Measurements from ENCODE around the gene C4BPB. TPM values are rescaled to one million over a fixed set of nuclear protein-coding genes. Genes with fewer than 3 reads are reported as not detected.

C4BPB gene
- total RNA-seq, 2 experiments from 2014 or later, result 0.43 to 1.2 TPM

DNA sequence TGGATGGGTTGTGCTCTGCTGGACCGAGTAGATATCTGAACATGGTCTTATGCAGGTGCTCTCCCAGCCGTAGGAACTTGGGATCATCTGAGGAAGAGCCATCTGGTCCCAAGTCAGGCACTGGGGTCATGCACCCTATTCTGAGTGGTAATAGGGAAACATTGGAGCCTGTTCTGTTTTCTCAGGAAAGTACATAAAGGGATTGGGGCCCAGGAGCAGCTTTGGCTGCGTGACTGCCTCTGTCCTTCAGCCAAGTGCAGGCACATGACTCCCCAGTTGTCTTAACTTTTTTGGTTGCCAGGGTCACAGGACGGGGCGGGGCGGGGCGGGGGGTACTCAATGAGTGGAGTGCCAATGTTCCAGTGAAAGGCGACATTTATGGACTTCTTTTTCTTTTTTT, 24.1 kb upstream of the C4BPB start:
- H3K27ac Mint-ChIP-seq, result no peak overlapping the region
- ChIA-PET CTCF (no interaction called here), POLR2A (interaction anchor here (1.2 kb wide), 1 partner anchor 12 kb away, joined by 3 read pairs; the partner anchor contains the start of gene PFKFB2)
- no peaks in the 10 kb centered on the region for H3K36me3 Mint-ChIP-seq (ENCODE audit: low read depth)
- no peaks in the 10 kb centered on the region for H3K27me3 Mint-ChIP-seq
- peaks cover 6% of the 10 kb centered on the region for H3K4me1 Mint-ChIP-seq
- no peaks in the 10 kb centered on the region for H3K9me3 Mint-ChIP-seq
- DNase-seq, result no peak
- no peak overlapping the region for H3K4me3 Mint-ChIP-seq

DNA sequence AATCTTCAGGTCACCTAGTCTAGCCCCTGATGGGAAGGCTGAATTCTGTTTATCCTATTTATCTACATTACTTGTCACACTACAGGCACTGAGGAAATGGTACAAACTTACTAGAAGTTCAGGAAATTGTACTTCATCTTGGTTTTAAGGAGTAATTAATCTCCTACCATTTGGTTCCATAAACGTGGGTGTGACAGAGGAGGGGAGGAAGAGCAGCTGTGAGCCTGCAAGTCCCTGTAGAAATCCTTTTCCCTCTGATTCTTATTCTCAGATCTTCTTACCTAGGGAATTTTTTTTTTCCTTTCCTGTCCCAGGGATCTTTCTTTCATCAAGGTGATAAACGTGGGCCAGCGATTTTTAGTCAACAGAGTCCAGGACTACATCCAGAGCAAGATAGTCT, 21.5 kb upstream of the C4BPB start:
- CTCF ChIA-PET, result no interaction called here
- Mint-ChIP-seq H3K9me3 (no peaks in the 10 kb centered on the region), H3K27ac (no peak overlapping the region), H3K4me1 (peaks cover 26% of the 10 kb centered on the region), H3K27me3 (no peaks in the 10 kb centered on the region), H3K36me3 (ENCODE audit: low read depth) (no peaks in the 10 kb centered on the region), H3K4me3 (no peak overlapping the region)
- POLR2A ChIA-PET, result no interaction called here
- no peak for DNase-seq

DNA sequence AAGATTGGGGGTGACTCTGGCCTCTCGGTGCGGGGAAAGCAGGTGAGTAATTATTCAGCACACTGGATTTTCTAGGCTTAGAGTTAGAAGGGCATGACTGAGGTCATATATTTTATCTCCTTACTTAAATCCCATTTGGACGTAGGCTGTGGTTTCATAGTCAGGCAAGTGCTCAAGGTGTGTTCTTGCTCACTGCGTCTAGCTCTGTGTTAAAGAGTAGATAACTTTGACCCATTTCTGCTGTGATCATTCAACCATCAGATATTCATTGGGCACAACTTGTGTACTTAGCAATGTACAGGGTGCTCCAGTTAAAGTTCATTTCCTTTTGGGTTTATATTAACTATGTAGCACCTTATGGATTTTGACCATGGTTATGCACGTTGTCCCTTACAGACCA, 21.0 kb upstream of the C4BPB start:
- Mint-ChIP-seq H3K36me3 (ENCODE audit: low read depth) (no peaks in the 10 kb centered on the region), H3K27me3 (no peaks in the 10 kb centered on the region), H3K27ac (no peak overlapping the region), H3K4me3 (no peak overlapping the region), H3K9me3 (no peaks in the 10 kb centered on the region), H3K4me1 (peaks cover 26% of the 10 kb centered on the region)
- CTCF ChIA-PET, result interaction anchor here (1.1 kb wide), 1 partner anchor 16 kb away, joined by 3 read pairs; no protein-coding TSS in a partner anchor
- DNase-seq, result no peak
- POLR2A ChIA-PET, result no interaction called here

DNA sequence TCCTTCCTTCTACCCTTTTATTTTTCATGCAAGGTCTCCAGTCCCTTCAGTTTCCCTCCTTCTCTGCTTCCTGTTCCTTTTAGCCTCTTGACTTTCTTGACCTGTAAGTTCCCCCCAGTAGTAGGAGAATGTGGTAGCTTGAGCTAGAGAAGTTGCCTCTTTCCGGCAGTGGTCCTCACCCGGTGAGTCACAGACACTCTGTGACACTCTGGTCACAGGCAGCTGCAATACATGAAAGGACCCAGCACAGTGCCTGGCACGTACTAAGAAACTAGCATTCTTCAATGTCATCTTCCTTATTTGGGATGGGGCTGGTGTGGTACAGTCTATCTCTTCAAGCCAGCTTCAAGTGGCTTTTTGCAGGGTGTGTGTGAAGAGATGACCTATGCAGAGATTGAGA, 19.6 kb upstream of the C4BPB start:
- ChIA-PET POLR2A (no interaction called here), CTCF (interaction anchor here (0.6 to 3.0 kb wide), 5 partner anchors 19 to 336 kb away, joined by 3 to 15 read pairs (median 4); partner anchors contain the start of gene YOD1)
- Mint-ChIP-seq H3K36me3 (ENCODE audit: low read depth) (no peaks in the 10 kb centered on the region), H3K4me3 (no peak overlapping the region), H3K27ac (no peak overlapping the region), H3K9me3 (no peaks in the 10 kb centered on the region), H3K27me3 (peaks cover 6% of the 10 kb centered on the region), H3K4me1 (peaks cover 26% of the 10 kb centered on the region)
- DNase-seq, result no peak

DNA sequence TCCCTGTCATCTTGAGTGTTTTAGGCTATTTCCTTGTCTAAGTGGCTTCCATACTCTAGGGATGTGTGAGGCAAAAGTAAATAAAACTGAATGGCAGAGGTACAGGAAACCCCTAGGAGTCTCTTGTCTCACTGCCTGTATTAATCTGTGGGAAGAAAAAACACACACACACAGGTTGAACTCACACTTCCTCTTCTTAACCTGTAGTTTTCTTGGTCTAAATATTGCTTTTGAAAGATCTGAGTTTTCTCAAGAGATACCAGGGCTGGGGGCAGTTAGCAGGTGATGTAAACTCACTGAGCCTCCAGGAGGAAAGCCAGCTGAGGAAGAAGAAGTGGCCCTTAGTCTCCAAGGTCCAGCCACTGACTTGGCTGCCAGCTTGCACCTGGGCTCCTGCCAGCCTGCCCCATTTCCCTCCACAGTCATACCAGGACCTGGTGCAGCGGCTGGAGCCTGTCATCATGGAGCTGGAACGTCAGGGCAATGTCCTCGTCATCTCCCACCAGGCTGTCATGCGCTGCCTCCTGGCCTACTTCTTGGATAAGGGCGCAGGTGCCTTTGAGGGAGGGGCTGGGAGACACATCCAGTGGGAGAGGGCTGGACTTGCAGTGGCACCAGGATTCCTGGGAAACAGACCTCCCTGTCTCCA, 18.7 kb upstream of the C4BPB start:
- Mint-ChIP-seq H3K4me1 (peaks cover 26% of the 10 kb centered on the region), H3K27me3 (peaks cover 15% of the 10 kb centered on the region), H3K9me3 (no peaks in the 10 kb centered on the region), H3K27ac (no peak overlapping the region), H3K36me3 (ENCODE audit: low read depth) (no peaks in the 10 kb centered on the region), H3K4me3 (no peak overlapping the region)
- CTCF ChIA-PET, result interaction anchor here (1.2 to 3.0 kb wide), 5 partner anchors 9 to 335 kb away, joined by 3 to 15 read pairs (median 8); partner anchors contain the start of gene PFKFB2
- DNase-seq, result no peak
- POLR2A ChIA-PET, result interaction anchor here (2.7 kb wide), 1 partner anchor 17 kb away, joined by 16 read pairs; the partner anchor contains the start of gene PFKFB2

DNA sequence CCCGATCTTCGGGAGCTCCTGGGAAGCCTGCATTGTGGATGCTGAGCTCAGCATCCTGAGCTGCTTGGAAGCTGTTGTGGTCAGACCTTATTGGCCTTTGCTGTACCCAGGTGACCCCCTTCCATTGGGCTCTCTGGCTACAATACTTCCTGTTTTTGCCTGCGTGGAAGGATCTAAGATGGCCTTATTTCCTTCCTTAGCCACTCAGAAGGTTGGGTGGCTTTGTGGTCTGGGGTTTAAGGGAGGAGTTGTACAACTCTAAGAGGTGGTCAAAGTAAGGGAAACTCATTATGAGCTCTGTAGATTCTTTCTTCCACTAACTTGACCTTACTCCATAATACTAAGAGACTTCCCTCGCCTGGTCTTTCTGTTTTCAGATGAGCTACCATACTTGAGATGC, 17.8 kb upstream of the C4BPB start:
- H3K27ac Mint-ChIP-seq, result peak overlapping the region; percentile 62
- CTCF ChIA-PET, result interaction anchor here (0.7 to 3.0 kb wide), 5 partner anchors 9 to 335 kb away, joined by 3 to 15 read pairs (median 8); partner anchors contain the start of gene PFKFB2

DNA sequence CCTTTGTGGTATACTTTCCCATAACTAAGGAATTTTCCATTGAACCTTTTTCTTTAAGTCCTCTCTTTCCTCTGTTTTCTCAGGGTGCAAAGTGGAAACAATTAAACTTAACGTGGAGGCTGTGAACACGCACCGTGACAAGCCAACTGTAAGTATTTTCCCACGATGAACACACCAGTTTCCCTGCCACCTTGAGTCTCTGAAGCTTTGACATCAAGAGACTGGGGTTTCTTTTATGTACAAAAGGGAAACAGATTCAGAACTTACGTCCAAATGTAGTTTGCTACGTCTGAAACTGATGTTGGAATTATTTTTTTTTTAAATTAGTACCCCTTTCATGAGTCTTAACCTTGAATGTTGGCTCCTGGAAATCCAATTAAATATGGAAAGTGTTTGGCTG, 17.2 kb upstream of the C4BPB start:
- DNase-seq, result no peak

More for the DNA sequence above, 17.8 kb upstream of the C4BPB start:
- H3K4me1 Mint-ChIP-seq, result peaks cover 26% of the 10 kb centered on the region
- peaks cover 16% of the 10 kb centered on the region for H3K27me3 Mint-ChIP-seq
- H3K9me3 Mint-ChIP-seq, result no peaks in the 10 kb centered on the region
- H3K36me3 Mint-ChIP-seq (ENCODE audit: low read depth), result no peaks in the 10 kb centered on the region
- H3K4me3 Mint-ChIP-seq, result no peak overlapping the region
- DNase-seq, result peak; percentile 44
- POLR2A ChIA-PET, result interaction anchor here (1.4 to 2.7 kb wide), 2 partner anchors 10 to 18 kb away, joined by 4 to 16 read pairs; partner anchors contain the start of gene PFKFB2

DNA sequence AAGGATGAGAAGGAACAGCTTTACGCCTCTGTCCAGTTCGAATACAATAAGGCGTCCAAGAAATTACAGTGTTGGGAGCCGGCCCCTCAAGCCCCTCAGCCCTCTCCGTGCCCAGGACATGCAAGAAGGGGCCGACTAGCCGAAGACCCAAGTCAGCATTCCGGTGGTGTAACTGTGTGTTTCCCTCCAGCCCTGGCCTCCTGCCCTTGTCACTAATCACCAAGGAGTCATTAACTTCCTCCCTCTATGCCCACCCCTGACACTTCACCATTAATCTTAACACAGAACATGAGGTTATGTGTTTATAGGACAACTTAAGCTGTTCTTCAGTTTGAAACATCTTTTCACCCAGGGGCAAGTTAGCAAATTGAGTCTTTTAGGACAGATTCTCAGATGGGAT, 16.4 kb upstream of the C4BPB start:
- no peaks in the 10 kb centered on the region for H3K36me3 Mint-ChIP-seq (ENCODE audit: low read depth)
- CTCF ChIA-PET, result interaction anchor here (0.8 to 1.1 kb wide), 2 partner anchors 26 to 333 kb away, joined by 3 to 4 read pairs; no protein-coding TSS in a partner anchor
- no peak overlapping the region for H3K27ac Mint-ChIP-seq
- POLR2A ChIA-PET, result interaction anchor here (2.7 kb wide), 1 partner anchor 19 kb away, joined by 16 read pairs; the partner anchor contains the start of gene PFKFB2
- no peak for DNase-seq
- H3K4me3 Mint-ChIP-seq, result no peak overlapping the region
- peaks cover 22% of the 10 kb centered on the region for H3K27me3 Mint-ChIP-seq
- H3K9me3 Mint-ChIP-seq, result no peaks in the 10 kb centered on the region
- peaks cover 26% of the 10 kb centered on the region for H3K4me1 Mint-ChIP-seq

More for the DNA sequence above, 17.2 kb upstream of the C4BPB start:
- peaks cover 18% of the 10 kb centered on the region for H3K27me3 Mint-ChIP-seq
- no peak overlapping the region for H3K4me3 Mint-ChIP-seq
- peaks cover 26% of the 10 kb centered on the region for H3K4me1 Mint-ChIP-seq
- H3K9me3 Mint-ChIP-seq, result no peaks in the 10 kb centered on the region
- ChIA-PET CTCF (interaction anchor here (0.7 to 2.6 kb wide), 6 partner anchors 8 to 333 kb away, joined by 3 to 15 read pairs (median 4); partner anchors contain the start of gene PFKFB2), POLR2A (interaction anchor here (1.4 to 2.7 kb wide), 2 partner anchors 11 to 19 kb away, joined by 4 to 16 read pairs; partner anchors contain the start of gene PFKFB2)
- no peaks in the 10 kb centered on the region for H3K36me3 Mint-ChIP-seq (ENCODE audit: low read depth)
- no peak overlapping the region for H3K27ac Mint-ChIP-seq

DNA sequence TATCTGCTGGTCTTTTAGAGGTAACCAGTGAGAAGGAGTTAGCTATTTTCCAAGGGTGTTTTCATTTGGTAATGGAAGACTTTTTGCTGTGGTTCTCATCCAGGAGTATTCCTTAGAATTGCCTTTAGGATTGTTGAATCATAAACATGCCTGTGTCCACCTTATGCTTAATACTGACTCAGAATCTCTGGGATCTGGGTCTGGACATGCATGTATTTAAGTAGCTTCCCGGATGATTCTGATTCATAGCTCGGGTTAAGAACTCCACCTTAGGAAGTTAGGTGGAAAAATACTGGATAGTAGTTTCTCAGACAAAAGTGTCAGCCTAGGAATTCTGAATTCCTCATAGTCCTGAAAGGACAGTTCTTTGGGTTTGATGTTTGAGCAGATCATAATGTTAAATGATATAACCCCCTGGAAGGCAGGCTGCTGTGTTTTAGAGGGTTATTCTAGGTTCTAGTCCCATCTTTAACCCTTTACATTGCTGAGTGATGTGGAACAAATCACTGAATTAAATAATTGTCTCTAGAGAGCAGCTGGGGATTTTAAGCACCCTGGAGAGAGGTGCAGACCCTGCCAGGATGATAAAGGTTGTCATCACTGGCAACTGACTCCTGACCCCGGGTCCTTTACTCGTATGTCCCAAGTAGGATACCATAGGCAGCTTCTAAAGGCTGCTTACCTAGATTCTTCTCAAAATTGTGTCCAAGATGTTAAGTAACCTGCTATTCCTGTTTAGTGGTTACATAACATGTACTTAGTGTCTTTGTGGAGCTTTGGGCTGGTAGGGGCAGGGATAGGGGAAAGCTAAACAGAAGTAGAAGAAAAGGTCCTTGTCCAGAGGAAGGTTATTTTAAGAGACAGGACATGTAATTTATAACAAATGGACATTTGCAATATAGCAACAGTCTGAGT, 14.5 kb upstream of the C4BPB start:
- no peak overlapping the region for H3K4me3 Mint-ChIP-seq
- H3K27ac Mint-ChIP-seq, result no peak overlapping the region
- H3K27me3 Mint-ChIP-seq, result peaks cover 26% of the 10 kb centered on the region
- POLR2A ChIA-PET, result interaction anchor here (1.2 kb wide), 1 partner anchor 21 kb away, joined by 5 read pairs; the partner anchor contains the start of gene PFKFB2
- CTCF ChIA-PET, result interaction anchor here (0.9 to 1.5 kb wide), 3 partner anchors 10 to 24 kb away, joined by 3 to 4 read pairs (median 3); no protein-coding TSS in a partner anchor
- peaks cover 25% of the 10 kb centered on the region for H3K4me1 Mint-ChIP-seq
- no peaks in the 10 kb centered on the region for H3K9me3 Mint-ChIP-seq
- DNase-seq, result no peak
- H3K36me3 Mint-ChIP-seq (ENCODE audit: low read depth), result no peaks in the 10 kb centered on the region

DNA sequence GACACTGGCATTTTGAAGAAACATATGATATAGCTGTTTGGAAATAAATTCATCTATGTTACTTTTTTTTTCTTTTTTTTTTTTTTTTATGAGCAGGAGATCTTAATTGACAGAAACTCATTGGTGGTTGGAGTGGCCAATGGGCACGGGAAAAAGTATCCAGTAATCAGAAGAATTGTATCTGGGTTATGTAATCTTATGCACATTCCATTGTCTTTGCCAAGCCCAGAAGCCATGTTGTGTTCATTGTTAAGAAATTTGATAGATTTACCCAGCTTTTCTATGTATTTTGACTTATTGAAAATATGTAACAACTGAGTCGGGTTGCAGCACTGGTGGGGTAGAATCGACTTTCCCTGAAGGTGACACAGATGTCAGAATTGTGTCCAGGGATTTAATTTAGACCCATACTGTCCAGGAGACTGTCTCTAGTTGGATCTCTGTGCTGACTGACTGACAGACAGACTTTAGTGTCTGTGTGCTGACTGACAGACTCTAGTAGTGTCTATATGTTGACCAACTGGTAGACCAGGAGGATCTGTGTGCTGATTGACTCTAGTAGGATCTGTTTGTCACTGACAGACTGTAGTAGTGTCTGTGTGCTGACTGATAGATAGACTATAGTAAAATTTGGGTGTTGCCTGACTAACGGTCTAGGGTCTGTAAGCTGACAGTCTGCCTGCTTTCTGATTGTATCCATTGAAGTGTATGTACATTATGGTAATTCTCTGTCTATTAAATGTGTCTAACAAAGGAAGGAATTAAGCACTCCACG, 12.3 kb upstream of the C4BPB start:
- no peaks in the 10 kb centered on the region for H3K9me3 Mint-ChIP-seq
- DNase-seq, result no peak
- H3K4me3 Mint-ChIP-seq, result no peak overlapping the region
- peaks cover 6% of the 10 kb centered on the region for H3K4me1 Mint-ChIP-seq
- ChIA-PET POLR2A (interaction anchor here (0.9 kb wide), 1 partner anchor 27 kb away, joined by 5 read pairs; no protein-coding TSS in a partner anchor), CTCF (interaction anchor here (0.7 to 2.3 kb wide), 9 partner anchors 8 to 337 kb away, joined by 3 to 23 read pairs (median 3); partner anchors contain the start of gene PFKFB2)
- peaks cover 34% of the 10 kb centered on the region for H3K27me3 Mint-ChIP-seq
- no peak overlapping the region for H3K27ac Mint-ChIP-seq
- H3K36me3 Mint-ChIP-seq (ENCODE audit: low read depth), result no peaks in the 10 kb centered on the region

DNA sequence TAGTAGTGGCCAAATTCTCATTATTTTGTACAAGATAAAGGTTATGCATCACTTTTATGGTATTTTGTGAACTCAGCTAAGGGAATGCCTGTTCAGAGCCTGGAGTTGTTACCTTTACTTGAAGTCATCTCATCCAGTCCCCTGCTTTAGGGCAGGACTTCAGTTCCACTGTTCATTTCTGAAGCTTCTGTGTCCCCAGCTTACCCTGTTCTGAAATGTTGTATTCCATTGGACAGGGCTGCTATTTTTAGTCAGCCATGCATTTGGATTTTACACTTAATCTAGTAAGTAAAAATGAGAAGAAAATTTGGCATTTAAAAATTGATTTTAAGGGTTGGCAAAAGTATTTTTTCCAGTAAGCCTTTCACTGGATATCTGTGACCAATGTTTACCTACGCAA, 11.6 kb upstream of the C4BPB start:
- no peak overlapping the region for H3K4me3 Mint-ChIP-seq
- no peak overlapping the region for H3K27ac Mint-ChIP-seq
- H3K9me3 Mint-ChIP-seq, result no peaks in the 10 kb centered on the region
- peaks cover 40% of the 10 kb centered on the region for H3K27me3 Mint-ChIP-seq
- ChIA-PET POLR2A (interaction anchor here (0.9 kb wide), 1 partner anchor 27 kb away, joined by 5 read pairs; no protein-coding TSS in a partner anchor), CTCF (interaction anchor here (0.9 to 2.3 kb wide), 4 partner anchors 27 to 328 kb away, joined by 3 to 23 read pairs (median 5); no protein-coding TSS in a partner anchor)
- H3K36me3 Mint-ChIP-seq (ENCODE audit: low read depth), result no peaks in the 10 kb centered on the region
- H3K4me1 Mint-ChIP-seq, result peaks cover 1% of the 10 kb centered on the region
- no peak for DNase-seq

Data from activated CD4-positive, alpha-beta memory T cell treated with anti-CD3 and anti-CD28 coated beads, Interleukin-2, amount 10 ng/mL, durations not matched to agents 7 days and 5 days (primary cell).